T-helper 2 cell (primary cell): ENCODE measurements around the gene AFG1L.
A peak's percentile ranks its signal among the peaks of the same experiment; 100 is the strongest.
"Not testable (repeated sequence)": the region's sequence is repeated elsewhere in the genome, so short reads cannot be mapped to it uniquely, and the experiment has no call there.

Source experiments
- DNase-seq, 5 experiments: peaks; one replicate each; pipeline versions ENCODE4 v3.0.0 to v3.0.0-alpha.2; 2012 to 2022
- total RNA-seq, 2 donors: gene quantifications; one replicate each; lab custom pipeline; 2026; lab: John Stamatoyannopoulos, UW

The AFG1L gene
- 4.7 to 5.3 reads per million in 2 donors for total RNA-seq

DNA sequence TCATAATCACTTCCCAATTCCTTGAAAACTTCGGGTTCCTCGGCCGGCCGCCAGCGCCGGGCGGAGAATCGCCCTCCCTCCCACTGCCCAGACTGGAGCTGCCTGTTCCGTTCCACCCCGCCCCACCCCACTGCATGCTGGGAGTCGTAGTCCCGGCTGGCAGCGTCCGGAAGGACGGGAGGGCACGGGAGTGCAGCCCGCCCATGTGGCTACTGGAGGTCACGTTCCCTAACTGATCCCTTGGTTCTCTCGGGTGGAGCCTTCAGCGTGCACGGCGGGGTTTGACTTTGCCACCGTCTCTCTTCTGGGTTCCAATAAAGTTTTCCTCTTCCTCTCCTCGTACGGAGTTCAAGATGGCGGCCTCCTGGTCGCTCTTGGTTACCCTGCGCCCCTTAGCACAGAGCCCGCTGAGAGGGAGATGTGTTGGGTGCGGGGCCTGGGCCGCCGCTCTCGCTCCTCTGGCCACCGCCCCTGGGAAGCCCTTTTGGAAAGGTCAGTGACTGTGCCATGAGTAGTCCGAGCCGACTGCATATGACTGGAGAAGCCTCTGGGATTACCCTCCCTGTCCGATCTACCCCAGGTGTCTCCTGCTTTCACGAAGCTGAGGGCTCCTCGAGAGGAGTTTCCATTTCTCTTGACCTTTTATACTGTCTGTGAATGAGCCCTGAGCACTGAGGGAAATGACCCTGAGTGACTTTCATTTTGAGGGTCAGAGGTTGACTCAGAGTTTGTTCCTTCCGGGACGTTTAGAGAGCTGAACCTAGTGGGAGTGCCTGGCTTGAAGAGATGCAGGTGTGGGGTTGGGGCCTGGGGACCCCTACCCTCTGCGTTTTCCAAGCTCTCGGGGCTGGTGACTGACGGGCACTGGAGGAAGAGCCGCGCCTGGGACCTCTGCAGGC, at the start of gene AFG1L:
AFG1L (plus strand) TSS at position 328 of the 899 bp plus-strand sequence; CDS start at position 354, 26 bp downstream.
- peak; percentile 70 to 88 (median 82) for DNase-seq

DNA sequence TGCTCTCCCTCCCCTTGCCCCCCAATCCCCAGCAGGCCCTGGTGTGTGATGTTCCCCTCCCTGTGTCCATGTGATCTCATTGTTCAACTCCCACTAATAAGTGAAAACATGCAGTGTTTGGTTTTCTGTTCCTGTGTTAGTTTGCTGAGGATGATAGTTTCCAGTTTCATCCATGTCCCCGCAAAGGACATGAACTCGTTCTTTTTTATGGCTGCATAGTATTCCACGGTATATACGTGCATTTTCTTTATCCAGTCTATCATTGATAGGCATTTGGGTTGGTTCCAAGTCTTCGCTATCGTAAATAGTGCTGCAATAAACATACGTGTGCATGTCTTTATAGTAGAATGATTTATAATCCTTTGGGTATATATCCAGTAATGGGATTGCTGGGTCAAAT, 49.8 kb upstream of the AFG1L start:
- DNase-seq, result not testable (repeated sequence)

DNA sequence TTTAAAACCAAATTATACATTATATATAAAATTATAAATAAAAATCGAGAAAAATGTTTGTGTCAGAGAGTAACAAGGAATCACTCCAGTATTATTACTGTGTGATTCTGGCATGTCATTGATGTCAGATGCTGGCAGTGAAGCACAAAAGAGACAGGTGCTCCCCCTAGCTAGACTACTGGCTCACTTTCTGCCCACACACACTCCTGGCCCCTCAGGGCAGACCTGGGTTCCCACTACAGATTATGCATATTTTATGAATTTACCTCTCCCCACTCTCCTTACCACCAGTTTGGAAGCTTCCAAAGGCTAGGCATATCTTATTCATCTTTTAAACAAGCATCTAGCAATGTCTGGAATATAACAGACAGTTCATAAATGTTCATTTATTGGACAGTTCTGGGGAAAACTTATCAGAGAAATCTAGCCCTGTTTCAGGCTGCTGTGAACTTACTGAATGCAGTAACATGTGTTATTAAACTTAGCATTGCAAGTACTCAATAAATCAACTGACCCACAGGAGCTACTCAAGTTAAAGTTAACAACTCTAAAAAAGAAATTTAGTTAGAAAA, 46.8 kb upstream of the AFG1L start:
- no peak for DNase-seq

- DNase-seq, result peak in 1 of 5 experiments; percentile 16
Observed at GRCh38 chr6:108250240-108250866, 44.5 kb upstream of the AFG1L start.

GRCh38 chr6:108251252-108251651, 43.6 kb upstream of the AFG1L start:
- no peak for DNase-seq

DNA sequence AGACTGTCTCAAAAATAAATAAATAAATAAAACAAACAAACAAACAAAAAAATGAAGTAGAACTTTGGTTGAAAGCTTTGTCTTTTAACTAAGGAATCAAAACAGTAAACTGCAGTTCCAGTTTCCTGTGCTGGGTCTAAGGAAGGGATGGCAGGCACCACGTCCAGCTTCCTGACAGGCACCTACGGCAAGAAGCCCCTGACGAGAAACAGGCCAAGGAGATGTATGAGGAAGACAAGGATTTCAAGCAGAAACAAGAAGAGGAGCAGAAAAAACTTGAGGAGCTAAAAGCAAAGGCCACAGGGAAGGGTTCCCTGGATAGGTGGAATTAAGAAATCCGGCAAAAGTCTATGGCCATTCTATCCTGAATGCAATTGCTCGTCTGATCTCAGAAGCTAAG, 42.8 kb upstream of the AFG1L start:
- no peak for DNase-seq

DNA sequence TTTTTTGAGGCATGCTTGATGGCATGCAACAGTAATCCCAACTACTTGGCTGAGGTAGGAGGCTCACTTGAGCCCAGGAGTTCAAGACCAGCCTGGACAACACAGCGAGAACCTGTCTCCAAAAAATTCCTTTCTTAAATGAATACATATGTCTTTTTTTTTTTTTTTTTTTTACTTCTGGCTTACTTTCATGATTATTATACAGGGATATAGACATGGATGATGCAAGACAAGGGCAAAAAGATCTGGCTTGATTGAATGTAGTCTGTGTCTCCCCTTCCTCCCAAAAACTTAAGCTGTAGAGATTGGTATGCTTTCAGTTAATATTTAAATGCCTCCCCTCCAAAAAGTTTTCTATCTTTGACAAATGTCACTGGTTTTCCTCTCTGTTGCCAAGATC, 41.6 kb upstream of the AFG1L start:
- DNase-seq, result no peak

DNA sequence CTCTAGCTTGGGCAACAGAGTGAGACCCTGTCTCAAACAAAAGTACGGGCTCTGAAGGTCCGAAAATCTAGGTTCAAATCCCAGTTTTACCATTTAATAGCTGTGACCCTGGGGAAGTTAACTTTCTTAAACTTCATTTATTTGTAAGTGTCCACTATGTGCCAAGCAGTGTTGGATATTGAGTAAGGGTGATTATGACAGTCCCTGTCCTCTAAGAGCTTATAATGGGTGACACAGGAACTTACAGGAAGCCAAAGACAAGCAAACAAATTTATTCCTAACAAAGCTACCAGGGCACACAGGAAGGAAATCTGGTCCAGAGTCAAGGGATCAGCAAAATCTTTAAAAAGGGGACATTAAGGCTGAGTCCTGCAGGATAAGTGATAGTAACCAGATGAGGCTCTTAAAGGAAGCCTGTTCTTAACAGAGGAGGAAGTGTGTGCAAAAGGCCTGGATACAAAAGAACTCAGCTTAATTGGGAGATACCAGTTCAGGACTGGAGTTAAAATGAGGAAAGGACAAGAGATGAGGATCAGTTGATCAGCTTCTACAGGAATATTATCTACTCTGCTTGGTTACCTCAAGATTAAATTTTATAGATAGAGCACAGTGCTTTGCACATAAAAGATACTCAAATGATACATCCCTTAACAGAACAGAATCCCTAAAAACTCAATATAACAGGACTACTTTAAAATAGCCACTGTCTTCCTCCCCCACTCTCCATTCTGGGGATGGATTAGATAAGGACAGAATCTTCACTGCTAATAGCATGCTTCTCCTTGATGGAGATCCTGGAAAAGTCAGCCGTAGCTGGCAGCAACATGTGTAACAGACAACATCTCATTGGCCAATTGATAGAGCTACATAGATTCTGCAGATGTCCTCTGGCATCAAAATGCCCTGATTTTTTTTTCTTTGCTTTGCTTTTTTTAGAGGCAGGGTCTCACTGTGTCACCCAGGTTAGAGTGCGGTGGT, 40.1 kb upstream of the AFG1L start:
- no peak for DNase-seq

DNA sequence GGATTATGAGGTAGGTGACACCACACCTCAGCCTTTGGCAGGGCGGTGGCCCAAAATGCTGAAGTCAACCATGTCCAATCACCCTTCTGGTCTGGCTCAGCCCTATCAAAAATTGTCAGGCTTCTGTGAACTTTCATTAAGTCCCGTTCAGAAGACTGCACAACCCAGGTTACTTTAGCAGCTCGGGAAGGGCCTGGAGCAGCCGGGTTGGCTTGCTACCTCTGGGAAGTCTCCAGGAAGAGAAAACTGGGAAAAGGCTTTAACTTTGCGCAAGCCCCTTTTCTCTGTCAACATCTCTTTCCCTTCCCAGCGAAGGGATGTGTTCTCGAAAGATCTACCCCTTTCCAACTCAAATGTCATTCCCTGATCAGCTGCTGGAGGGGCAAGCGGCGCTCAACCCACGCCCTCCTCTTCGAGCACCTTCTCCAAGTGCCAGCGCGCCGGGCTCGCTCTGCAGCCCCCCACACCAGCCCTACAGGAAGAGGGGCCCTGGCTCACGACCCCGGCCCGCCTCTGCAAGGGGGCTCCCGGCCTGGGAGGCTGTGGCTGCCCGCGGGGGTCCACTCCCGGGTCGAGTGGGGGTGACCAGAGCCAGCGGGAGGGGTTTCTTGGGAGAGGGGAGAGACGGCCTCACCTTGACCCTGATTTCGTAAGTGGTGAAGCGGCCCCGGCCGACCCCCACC, 34.6 kb upstream of the AFG1L start:
- peak in 3 of 5 experiments; percentile 10 to 51 (median 15) for DNase-seq

DNA sequence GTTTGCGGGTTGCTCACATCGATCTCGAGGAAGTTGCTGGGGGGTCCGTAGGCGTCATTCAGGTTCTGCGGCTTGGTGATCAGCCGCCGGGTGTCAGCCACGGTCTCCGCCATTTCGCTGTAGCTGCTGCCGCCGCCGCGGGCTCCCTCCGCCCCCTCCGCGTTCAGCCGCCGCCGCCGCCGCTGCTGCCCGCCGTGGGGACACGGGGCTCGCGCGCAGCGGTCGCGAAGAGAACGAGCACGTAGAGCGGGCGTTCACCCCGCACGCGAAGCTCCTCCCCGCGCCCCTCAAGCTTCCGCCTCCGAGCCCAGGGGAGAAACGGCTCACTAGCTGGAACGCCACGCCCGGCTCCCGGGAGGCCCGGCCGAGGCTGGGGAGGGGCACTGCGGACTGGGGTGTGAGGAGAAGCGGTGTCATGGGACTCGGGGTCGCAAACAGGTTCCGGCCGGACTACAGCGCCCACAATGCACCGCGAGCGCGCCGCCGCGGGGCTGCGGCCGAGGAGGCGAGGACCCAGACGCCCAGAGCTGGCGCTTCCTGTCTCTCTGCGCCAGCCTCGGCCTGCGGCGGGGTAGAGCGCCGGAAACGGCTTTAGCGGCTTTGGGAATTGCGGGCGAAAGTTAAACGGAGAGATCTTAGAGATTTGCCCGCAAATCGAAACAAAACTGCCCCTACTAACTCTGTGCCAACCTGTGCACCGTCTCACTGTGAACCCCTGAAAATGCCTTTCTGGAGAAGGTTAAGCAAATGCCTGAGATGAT, 33.9 kb upstream of the AFG1L start, which contains the start of gene SNX3:
SNX3 (minus strand) TSS at position 232 of the 761 bp plus-strand sequence; CDS start at position 113, 119 bp downstream.
- peak; percentile 70 to 95 (median 85) for DNase-seq

- no peak for DNase-seq
Observed at GRCh38 chr6:108263371-108263770, 31.5 kb upstream of the AFG1L start.

DNA sequence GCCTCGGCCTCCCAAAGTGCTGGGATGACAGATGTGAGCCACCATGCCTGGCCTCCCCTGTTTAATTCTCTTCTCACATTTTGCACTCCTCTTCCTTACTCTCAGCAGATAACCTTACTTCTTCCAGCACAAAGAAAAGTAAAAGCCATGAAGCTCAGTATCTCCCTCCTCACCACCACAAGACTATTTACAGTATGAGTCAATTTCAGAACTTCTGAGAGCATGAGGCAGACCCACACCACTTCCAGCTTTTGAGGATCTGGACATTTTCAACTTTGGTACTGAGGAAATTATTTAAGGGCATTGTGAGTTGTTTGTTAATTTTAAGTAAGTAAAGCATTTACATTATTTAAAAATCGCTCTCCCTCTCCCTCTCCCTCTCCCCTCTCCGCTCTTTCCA, 26.0 kb upstream of the AFG1L start:
- peak in 1 of 5 experiments; percentile 11 for DNase-seq

GRCh38 chr6:108269955-108270354, 24.9 kb upstream of the AFG1L start:
- DNase-seq, result not testable (repeated sequence)

- no peak for DNase-seq
Observed at GRCh38 chr6:108274546-108274945, 20.3 kb upstream of the AFG1L start.

GRCh38 chr6:108275976-108276375, 18.9 kb upstream of the AFG1L start:
- DNase-seq, result no peak

DNA sequence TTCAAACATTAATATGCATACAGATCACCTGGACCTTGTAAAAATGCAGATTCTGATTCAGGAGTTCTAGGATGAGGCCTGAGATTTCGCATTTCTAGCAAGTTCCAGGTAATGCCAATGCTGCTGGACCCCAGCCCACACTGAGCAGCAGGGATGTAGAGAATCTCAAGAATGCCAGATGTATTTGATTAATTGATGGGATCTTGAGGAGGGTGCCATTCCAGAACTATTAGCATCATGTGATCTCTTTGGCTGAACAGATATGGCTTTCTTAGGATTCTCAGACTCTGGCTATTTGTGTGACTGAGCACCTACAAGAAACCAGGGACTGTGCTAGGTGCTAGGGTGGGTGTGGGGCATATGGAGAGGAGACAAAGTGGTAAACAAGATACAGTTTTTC, 17.6 kb upstream of the AFG1L start:
- no peak for DNase-seq

DNA sequence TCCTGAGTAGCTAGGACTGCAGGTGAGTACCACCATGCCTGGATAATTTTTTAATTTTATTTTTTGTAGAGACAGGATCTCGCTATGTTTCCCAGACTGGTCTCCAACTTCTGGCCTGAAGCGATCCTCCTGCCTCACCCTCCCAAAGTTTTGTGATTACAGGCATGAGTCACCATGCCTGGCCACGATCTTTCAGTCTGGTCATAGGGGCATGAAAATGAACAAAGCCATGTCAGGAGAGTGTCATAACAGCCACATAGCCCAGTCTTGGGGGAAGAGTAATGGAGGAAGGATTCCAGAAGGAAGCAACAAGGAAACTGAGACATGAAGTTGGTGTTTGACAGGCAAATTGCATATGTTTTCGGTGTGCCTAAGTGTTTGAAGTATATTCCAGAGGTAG, 17.0 kb upstream of the AFG1L start:
- DNase-seq, result no peak

DNA sequence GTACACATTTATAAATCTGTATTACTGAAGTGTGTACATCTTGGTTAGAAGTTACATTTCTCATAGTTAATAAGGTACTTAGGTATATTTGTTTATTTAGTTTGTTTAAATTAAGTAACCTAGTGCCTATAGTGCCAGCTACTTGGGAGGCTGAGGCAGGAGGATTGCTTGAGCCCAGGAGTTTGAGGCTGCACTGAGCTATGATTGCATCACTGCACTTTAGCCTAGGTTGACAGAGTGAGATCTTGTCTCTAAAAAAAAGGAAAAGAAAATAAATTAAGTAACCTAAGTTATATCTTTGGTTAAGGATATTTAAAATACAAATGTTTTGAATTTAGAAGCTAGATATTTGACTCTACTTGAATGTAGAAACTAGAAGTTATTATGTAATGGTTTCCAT, 9.5 kb upstream of the AFG1L start:
- no peak for DNase-seq

DNA sequence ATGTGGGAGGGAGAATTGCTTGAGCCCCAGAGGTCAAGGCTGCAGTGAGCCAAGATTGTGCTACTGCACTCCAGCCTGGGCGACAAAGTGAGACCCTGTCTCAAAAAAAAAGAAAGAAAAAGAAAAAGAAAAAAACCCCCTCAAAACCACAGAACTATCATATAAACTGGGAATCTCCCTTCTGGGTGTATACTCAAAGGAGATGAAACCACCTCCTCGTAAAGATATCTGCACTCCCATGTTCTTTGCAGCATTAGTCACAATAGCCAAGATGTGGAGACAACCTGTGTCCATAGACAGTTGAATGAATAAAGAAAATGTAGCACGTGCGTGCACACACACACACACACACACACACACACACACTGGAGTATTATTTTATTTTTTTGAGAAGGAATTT, 8.5 kb upstream of the AFG1L start:
- DNase-seq, result no peak

DNA sequence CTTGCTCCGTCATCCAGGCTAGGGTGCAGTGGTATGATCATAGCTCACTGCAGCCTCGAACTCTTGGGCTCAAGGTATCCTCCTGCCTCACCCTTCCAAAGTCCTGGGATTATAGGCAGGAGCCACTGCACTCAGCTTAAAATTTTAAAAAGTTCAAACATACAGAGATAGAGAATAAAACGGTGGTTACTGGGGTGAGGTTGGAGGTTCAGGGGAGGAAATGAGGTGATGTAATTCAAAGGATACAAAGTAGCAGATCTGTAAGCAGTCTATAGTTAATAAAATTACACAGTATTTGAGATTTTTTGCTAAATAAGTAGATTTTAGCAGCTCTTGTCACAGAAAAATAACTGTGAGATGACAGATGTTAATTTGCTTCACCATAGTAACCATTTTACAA, 7.5 kb upstream of the AFG1L start:
- DNase-seq, result peak in 1 of 5 experiments; percentile 16

GRCh38 chr6:108288742-108289141, 6.1 kb upstream of the AFG1L start:
- DNase-seq, result peak in 1 of 5 experiments; percentile 26
